ENCODE measurements around the gene A1BG. TPM values are rescaled to one million over a fixed set of nuclear protein-coding genes. Genes with fewer than 3 reads are reported as not detected.

A1BG gene
- total and polyA plus RNA-seq, 2 of the 13 experiments (the other 11 are each of a cell fraction or from before 2014, with no cell fraction given) = 14.7 to 41.4 TPM

- TF ChIP-seq ZHX2 (IDR thresholded peaks at IDR 0.05; ENCODE audit: low read depth) (no peak), ZHX2 (CRISPR knock-in tag; IDR thresholded peaks at IDR 0.05; ENCODE audit: borderline replicate concordance) (no peak), ZNF674 (CRISPR knock-in tag; IDR thresholded peaks at IDR 0.05; ENCODE audit: low read depth) (no peak), ZBTB7A (CRISPR knock-in tag; IDR thresholded peaks at IDR 0.05) (no peak), AFF4 (CRISPR knock-in tag; IDR thresholded peaks at IDR 0.05) (no peak), FLYWCH1 (CRISPR knock-in tag; IDR thresholded peaks at IDR 0.05) (no peak), MED1 (CRISPR knock-in tag; IDR thresholded peaks at IDR 0.05) (0 out of 2 replicates have a peak, but pooled peaks have one; percentile 12), ATF2 (CRISPR knock-in tag; IDR thresholded peaks at IDR 0.05) (no peak), HCFC1 (IDR thresholded peaks at IDR 0.05; ENCODE audit: low read depth, low read length) (no peak), ZNF646 (CRISPR knock-in tag; IDR thresholded peaks at IDR 0.05) (no peak)
These were observed at the start of gene A1BG (continued) for GRCh38 chr19:58352760-58353671.
